Stimulated activated CD4-positive, alpha-beta T cell treated with anti-CD3 and anti-CD28 coated beads, Interleukin-2, amount 100 ng/mL, for 24 hours (primary cell): Measurements from ENCODE around the gene SCN1B.
A peak's percentile ranks its signal among the peaks of the same experiment; 100 is the strongest.
"Not testable (repeated sequence)": the region's sequence is repeated elsewhere in the genome, so short reads cannot be mapped to it uniquely, and the experiment has no call there.

Experiments
- DNase-seq, 2 donors: peaks; one replicate each; pipeline ENCODE4 v3.0.0-alpha.2; 2020

Gene SCN1B

DNA sequence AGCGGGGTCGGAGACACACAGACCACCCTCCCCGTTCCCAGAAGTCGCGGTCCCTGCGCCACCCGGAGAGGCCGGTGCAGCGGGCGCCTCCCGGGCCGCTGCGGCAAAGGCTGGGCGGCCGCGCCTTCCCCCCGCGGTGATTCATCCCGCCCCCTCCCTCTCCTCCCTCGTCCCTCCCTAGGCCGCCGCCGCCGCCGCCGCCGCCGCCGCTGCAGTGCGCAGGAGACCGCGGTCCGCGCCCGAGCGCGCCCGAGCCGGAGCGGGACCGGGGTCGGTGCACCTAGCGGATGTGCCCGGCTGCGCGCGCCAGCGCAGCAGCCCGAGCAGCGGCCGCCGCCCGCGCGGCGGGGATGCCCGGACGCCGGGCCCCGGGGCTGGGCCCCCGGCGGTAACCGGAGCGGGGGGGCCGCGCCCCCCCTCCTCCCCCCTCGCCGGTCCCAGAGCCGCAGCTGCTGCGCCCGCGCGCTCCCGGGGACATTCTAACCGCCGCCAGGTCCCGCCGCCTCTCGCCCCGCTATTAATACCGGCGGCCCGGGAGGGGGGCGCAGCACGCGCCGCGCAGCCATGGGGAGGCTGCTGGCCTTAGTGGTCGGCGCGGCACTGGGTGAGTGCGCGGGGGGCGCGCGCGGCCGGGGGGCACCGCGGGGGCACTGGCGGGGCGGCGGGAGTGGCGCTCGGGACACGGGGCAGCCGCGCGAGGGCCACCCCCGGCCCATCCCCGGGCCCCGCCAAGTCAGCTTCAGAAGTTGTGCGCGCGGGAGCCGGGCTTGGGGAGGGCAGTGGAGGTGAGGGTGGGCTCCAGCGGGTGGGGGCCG is at the start of gene SCN1B:
Gene SCN1B, plus strand, starts transcription at position 214 of the 815 bp plus-strand sequence. Its CDS starts 351 bp downstream, at position 565.
- DNase-seq: peak; percentile 74 to 80

DNA sequence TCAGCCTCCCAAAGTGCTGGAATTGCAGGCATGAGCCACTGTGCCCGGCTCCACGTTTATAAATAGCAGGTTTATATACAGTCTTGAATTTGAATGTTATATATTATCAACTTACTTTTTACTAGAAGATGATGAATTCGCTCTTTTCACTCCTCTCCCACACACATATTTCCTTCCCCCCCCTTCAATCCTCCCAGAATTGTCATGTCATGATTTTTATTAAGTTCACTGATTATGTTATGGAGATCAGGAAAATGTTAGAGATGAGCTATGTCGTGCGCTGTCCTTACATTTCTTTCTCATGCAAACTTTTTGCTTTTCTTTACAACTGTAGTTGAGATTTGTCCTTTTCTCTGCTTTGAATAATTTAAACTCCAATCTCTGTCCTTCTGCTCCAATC is 48.0 kb upstream of the SCN1B start:
- DNase-seq: no peak

DNA sequence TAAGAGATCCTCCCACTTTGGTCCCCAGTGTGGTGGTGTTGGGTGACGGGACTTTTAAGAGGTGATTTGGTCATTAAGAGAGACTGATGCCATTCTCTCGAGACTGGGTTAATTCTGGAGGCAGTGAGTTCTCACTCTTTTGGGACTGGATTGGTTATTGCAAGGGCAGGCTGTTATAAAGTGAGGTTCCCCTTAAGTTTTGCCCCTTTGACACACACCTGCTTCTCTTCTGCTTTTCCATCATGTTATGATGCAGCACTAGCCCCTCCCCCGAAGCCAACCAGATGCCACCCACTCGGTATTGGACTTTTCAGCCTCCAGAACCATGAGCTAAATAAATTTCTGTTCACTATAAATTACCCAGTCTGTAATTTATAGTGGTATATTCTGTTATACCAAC is 46.5 kb upstream of the SCN1B start:
- no peak for DNase-seq

DNA sequence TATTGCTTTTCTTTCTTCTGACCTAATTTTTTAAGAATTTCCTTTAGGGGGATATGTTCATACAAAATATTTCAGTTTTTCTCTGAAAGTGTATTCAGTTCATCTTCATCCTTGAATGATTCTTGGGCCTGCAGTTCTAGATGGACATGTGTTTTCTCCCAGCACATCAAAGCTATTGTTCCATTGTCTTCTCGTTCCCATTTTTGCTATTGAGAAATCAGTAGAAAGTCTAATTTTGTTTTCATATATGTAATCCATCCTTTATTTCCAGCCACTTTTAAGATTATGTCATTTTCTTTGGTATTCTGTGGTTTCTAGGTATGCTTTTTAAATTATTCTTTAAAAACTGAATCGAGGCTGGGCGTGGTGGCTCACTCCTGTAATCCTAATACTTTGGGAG is 46.0 kb upstream of the SCN1B start:
- no peak for DNase-seq

DNA sequence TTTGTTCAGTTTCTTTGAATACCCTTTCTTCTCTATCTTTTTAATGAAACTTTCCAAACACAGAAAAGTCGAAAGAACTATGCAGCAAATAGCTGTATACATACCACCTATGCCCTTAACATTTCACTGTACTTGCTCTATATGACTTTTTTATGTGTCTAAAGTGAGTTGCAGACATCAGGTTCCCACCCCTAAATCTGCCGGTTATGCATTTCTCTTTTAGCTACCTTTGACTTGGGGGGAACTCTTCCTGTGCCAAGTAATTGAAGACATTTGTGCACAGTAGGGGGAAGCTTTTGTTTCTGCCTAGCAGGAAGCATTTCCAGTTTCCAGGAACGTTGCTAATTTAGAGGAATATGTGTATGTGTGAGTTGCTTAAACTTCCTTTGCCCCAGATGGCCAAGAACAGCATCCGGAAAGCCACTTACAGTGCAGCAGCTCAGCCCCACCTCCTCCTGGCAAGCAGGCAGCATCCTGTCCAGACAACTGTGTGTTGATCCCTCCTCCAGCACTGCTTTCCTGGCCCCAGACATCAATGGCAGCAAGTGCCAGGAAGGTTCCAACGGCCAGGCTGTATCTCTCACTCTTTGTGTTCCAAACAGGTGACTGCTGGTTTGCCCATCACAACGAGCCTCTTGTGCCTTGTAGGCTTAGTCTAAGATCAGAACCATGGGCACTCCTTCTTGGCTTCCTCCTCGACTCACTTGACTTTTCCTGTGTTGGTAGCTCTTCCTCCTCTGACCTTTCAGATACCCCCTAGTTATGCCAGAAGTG is 44.8 kb upstream of the SCN1B start:
- DNase-seq: no peak

DNA sequence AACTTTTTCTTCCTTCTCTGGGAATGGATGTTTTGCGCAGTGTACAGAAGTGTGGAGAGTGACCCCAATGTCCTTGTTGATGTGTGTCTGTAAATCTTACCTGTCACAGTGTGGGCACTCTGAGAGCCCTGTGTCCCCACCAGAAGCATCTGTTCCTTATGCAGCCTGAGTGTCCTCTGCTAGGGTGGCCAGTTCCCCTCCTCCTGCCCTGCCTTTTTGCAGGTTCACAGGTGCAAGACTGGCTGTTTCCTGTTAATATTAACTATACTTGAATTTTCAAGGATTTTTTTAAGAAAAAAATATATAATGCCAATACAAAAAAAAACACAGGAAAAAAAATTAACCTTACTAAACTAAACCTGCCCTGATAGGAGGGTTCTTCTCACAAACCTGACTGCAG is 42.2 kb upstream of the SCN1B start:
- no peak for DNase-seq

DNA sequence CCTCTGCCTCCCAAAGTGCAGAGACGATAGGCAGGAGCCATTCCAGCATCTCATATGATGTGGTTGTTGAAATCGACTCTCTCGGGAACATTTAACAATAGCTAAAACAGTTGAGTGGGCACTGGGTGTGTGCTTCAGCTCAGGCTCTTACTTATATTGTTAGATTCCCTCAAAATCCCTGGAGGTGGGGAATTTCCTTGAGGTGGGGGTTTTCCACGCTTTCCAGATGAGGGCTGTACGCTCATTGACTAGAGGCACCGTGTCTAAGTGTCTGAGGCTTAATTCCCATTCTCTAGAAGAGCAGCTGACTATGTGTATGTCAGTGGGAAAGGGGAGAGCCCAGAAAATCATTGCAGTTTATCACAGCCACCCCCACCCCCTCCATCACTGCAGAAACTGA is 41.0 kb upstream of the SCN1B start:
- DNase-seq: no peak

DNA sequence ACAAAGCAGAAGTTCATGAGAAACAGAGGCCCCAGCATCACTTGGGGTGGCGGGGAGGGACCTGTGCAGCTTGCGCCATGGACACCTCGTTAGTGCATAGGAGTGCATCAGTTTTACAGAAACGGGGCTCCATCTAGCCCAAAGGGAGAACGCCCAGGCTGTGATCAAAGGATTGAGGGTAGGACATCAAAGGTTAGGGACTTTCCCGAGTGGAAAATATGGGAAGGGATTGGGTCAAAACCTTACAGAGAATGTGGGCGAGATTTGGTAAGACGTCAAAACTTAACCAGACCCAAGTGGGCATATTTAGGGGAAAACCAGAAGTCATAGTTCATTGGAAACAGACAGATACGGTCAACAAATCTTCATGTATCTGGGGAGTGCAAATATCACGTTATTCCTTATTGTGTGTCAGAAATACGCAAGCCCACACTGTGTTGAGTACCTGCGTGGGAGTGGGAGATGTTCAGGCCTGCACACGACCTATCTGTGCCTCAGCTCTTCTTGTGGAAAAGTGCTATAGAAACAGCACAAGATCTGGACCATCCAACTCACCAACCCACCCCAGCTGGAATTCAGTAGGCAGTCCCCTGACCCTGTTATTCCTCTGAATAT is 39.6 kb upstream of the SCN1B start:
- peak; percentile 51 to 66 for DNase-seq

DNA sequence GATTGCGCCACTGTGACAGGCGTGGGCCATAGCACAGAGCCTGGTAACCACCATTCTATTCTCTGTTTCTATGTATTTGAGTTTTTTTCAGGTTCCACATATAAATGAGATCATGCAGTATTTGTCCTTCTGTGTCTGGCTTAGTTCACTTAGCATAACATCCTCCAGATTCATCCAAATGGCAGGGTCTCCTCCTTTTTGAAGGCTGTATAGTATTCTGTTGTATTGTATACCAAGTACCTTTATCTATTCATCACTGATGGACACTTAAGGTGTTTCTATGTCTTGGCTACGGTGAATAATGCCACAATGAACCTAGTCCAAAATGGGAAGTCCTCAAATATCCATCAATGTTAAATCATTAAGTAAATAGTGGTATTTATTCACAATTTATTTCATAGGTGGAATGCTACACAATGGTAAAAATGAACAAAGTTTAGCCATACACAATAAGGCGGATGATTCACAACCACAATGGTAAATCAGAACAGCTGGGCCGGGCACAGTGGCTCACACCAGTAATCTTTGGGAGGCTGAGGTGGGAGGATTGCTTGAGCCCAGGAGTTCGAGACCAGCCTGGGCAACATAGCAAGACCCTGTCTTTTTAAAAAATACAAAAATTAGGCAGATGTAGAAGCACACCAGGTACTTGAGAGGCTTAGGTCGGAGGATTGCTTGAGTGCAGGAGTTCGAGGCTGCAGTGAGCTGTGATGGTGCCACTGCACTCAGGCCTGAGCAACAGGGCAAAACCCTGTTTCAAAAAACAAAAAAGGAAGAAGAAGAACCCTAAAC is 38.5 kb upstream of the SCN1B start:
- no peak for DNase-seq

DNA sequence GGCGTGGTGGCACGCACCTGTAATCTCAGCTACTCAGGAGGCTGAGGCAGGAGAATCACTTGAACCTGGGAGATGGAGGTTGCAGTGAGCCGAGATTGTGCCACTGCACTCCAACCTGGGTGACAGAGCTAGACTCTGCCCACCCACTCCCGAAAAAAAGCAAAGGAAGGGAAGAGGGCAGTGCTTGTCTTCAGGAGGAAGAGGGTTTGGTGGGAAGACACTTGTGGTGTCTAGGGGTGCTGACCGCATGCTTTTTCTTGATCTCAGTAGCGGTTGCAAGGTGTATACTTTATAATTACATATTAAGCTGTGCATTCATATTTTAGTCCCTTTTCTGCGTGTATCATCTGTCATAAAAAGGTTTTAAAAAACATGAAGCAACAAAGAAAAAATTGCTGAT is 37.7 kb upstream of the SCN1B start:
- DNase-seq: not testable (repeated sequence)

DNA sequence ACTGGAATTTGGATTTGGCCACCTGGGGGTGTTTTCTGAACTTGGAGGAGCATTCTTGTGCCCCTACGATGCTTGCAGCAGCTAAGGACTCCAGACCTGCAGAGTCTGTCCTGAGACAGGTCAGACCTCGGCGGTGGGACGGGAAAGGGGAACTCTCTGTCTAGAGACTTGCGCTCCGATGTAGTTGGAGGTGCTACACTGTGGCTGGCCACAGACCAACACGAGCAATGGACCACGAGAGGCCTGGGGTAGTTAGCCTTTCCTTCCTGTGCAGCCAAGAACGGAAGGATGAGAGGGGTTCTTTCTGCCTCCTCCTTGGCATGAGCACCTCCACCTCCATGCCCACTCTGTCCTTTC is 36.0 kb upstream of the SCN1B start:
- no peak for DNase-seq

DNA sequence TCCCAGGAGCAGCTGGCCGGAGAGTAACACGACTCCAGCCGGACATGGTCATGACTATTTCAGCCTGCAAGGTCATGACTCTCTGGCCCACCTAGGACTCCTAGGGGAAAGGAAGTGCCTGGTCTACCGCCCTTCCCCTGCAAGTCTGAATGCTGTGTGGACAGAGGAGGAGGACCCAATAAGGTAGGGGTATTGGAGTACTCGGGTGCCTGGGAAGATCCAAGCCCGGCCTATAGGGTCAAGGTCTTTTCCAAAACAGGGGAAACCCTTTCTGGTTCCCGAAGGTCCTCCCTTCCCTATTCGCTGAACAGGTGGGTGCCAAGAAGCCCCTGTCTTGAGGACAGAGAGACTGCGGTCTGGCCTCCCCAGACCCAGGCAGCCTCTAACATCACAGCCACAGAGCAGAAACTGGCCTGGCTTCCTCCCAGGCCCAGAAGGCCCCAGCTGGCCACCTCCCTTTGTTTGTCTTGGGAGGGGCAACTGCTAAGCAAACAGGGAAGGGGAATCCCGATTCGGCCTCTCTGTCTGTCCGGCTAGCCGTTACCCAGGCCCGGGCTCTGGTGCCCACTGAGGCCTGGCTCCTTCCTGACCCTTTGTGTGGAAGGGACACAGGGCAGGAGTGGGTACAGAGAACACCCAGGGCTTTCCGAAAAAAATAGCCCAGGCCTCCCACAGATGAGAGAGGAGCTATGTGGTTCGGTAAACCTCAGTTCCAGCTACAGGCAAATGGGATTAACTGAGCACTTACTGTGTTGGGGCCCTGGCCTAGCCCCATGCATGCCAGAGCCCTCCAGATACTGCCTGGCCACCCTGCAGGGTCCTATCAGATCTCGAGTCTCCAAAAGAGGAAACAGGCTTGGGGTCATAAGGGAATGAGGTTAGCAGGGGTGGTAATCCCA is 35.4 kb upstream of the SCN1B start:
- DNase-seq: no peak

DNA sequence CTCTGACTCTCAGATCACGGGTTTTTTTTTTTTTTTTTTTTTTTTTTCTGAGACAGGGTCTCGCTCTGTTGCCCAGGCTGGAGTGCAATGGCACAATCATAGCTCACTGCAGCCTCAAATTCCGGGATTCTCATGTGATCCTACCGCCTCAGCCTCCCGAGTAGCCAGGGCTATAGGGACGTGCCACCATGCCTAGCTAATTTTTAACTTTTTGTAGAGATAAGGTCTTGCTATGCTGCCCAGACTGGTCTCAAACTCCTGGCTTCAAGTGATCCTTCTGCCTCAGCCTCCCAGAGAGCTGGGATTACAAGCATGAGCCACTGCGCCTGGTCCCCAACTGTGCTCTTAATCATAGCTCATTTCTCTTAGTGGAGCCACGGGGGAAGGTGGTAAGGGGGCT is 34.7 kb upstream of the SCN1B start:
- DNase-seq: no peak

DNA sequence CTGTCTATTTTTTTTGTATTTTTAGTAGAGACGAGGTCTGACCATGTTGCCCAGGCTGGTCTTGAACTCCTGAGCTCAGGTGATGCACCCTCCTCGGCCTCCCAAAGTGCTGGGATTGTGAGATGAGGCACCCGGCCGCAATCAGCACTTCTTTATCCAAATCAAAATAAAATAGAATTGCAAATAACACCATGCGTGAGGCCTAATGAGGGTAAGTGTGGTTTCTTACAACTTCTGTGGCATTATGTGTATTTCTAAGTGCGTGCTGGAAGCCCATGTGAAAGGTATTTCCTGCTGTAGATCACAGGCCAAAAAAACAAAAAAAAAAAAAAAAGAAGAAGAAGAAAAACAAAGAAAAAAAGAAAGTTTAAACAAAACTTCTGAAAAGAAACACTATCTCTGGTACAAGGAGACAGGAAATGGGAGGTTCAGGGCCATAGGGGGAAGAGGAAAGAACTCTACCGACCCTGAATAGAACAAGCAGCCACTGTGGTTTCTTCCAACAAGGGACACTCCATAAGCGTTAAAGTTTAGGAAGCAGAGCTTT is 33.1 kb upstream of the SCN1B start:
- no peak for DNase-seq

DNA sequence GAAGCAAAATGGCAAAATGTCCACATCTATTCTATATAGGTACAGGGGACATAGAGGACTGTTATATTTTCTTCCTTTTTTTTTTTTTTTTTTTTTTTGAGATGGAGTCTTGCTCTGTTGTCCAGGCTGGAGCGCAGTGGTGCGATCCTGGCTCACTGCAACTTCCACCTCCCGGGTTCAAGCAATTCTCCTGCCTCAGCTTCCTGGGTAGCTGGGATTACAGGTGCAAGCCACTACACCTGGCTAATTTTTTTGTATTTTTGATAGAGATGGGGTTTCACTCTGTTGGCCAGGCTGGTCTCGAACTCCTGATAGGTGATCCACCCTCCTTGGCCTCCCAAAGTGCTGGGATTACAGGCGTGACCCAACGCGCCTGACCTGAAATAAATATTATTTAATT is 32.0 kb upstream of the SCN1B start:
- DNase-seq: not testable (repeated sequence)

DNA sequence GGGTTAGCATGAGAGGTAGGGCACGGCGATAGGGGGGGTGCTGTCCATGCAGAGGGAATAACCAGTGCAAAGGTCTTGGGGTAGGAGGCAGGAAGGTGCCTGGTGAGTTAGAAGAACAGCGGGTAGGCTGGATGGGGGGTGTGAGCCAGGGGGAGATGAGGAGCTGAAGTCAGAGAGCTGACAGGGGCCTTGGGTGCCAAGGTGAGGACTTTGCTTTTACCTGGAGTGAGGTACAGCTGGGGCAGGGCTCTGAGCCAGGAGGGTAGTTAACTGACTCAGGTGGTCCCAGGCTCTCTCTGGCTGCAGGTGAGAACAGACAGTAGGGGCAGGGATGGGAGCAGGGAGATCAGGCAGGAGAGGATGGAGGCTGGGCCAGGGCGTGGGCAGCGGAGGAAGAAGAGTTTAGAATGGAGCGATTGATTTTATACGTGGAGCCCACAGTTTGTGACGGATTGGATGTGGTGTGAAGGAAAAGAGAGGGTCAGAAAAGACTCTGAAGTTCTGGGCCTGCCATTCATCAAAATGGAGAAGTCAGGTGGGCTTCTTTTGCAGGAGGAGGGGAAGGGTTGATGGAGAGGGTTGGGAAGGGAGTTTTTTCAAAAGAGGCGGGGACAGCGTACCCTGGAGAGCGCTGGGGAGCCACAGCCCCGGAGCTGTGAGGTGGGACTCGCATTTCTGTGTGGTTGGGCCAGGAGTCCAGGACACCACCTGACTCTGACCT is 31.3 kb upstream of the SCN1B start:
- no peak for DNase-seq

DNA sequence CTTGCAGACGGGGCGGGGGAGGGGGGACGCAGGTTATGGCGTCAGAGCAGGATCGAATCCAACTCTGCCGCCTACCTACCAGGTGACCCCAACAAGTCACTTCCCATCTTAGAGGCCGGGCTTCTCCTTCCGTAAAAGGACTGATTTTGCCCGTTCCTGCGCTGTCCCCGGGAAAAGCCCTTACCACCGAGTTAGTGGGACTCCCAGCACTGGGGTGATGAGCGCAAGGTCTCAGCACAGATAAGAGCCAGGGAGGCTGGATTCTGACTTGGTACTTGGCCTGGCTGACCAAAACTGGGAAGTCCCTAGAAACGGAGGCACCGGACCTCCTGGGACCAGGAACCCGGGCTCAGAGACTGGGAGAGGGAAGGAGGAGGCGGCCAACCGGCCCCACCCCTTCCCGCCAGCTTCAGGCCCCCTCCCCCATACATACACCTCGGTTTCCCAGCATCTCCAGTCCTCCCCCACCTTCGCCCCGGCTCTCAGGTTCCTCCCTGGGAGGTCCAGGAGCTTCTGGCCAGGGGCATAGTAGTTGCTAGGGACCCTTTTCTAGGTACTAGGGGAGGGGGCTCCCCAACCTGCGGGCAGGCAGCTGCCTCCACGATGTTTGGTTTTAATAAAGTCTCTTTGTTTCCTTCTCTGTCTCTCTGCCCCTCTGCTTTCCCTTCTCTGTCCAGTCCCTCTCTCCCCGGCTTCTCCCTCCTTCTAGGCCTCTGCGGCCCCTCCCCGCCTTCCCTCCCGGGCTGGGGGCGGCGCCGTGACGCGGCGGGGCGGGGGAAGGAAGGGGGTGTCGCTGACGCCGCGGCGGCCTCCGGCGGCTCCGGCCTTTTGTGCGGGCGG is 30.6 kb upstream of the SCN1B start, which contains the start of gene GRAMD1A:
Gene GRAMD1A, plus strand, starts transcription at position 826 of the 840 bp plus-strand sequence. CDS start 156 bp downstream, outside the sequence.
- peak; percentile 77 to 85 for DNase-seq

DNA sequence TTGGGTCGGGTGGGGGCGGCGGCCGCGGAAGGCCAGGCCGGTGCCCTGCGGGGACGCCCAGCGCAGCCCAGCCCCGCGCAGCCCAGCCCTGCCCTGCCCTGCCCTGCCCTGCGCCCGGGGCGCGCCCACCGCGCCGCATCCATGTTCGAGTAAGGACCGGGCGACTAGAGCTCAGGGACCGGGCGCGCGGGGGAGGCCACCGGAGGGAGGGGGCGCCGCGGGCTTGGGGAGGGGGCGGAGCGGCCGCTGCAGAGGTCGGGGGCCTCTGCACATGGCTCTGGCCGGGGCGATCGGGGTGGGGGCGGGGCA is 30.0 kb upstream of the SCN1B start:
- DNase-seq: no peak

DNA sequence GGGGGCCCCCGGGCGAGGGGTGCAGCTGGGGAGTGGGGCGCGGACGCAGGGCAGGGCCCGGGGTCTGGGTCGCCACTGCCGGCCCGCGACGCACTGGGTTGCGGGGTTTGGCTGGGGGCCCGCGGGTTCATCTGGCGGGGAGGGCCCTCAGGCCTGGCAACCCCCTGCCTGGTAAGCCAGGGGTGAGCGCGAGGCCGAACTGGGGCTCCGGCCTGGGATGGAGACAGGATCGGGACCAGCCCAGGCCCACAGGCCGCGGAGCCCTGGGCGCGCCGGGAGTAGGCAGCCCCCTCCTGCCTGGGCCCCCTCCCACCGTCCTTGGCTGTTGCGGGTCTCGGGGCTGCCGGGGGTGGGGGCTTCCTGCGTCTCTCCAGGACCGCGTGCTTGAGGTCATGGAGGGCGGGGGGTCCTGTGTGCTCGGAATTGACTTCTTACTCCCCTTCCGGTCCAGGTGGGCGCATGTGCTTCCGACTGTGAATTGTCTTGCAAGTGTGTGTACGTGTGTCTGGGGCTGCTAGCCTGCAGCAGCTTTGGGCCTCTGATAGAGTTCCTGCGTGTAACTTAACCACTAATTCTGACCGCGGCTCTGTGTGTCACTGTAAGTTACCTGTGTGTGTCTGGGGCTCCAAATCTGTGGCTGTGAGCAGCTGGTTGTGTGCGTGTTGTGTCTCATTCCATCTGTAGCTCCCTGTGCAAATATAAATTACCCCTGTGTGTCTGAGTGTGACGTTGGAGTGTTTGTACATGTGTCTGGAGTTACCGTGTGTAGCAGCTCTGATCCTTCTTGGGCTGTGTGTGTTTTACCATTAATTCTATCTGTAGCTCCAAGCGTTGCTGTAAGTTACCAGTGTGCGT is 29.4 kb upstream of the SCN1B start:
- peak; percentile 66 to 72 for DNase-seq
